Measurements from ENCODE around the gene CNOT3. TPM values are rescaled to one million over a fixed set of nuclear protein-coding genes. Genes with fewer than 3 reads are reported as not detected.

CNOT3 gene
- total RNA-seq, 2 experiments from 2014 or later, result 26.7 to 28.7 TPM

- H3K4me3 ChIP-seq (ENCODE audit: low read length), result no peak overlapping the region
- peaks cover 78% of the 10 kb centered on the region for H3K36me3 ChIP-seq (ENCODE audit: insufficient read depth, low read length)
- peaks cover 34% of the 10 kb centered on the region for H3K4me1 Mint-ChIP-seq (ENCODE audit: low read depth)
- TF ChIP-seq CTCF (IDR thresholded peaks at IDR 0.05), result no peak
- H3K36me3 Mint-ChIP-seq (ENCODE audit: low read depth), result peaks cover 69% of the 10 kb centered on the region
- peaks cover 32% of the 10 kb centered on the region for H3K4me1 ChIP-seq (ENCODE audit: insufficient read depth, low read length)
- no peaks in the 10 kb centered on the region for H3K27me3 Mint-ChIP-seq
- CTCF ChIA-PET, result no interaction called here
- ATAC-seq (ENCODE audit: poor library complexity), result no peak
- POLR2A ChIA-PET, result interaction anchor here (2.0 kb wide), 1 partner anchor 17 kb away, joined by 6 read pairs; the partner anchor contains the start of gene LENG1
- H3K27ac Mint-ChIP-seq, result no peak overlapping the region
- H3K27me3 ChIP-seq (ENCODE audit: control insufficient read depth in 1 of 2, insufficient read depth in 2 of 2, low read length in 2 of 2), result no peaks in the 10 kb centered on the region
- peak overlapping the region; percentile 62 for H3K4me3 Mint-ChIP-seq
- no peaks in the 10 kb centered on the region for H3K9me3 ChIP-seq (ENCODE audit: control insufficient read depth in 1 of 2, insufficient read depth in 1 of 2, low read length in 2 of 2)
- no peak for DNase-seq
- H3K9me3 Mint-ChIP-seq, result no peaks in the 10 kb centered on the region
- H3K27ac ChIP-seq (ENCODE audit: low read depth in 1 of 2, low read length in 2 of 2), result no peak overlapping the region
- intact Hi-C loops (cut with DNase I, micrococcal nuclease), result no loop called here
Observed at GRCh38 chr19:54142166-54142780, 4.7 kb downstream of the CNOT3 start.

GRCh38 chr19:54145541-54146158 lies 8.1 kb downstream of the CNOT3 start:
- Mint-ChIP-seq H3K4me1 (ENCODE audit: low read depth) (peaks cover 8% of the 10 kb centered on the region), H3K36me3 (ENCODE audit: low read depth) (peaks cover 87% of the 10 kb centered on the region), H3K27me3 (no peaks in the 10 kb centered on the region), H3K9me3 (no peaks in the 10 kb centered on the region), H3K27ac (no peak overlapping the region), H3K4me3 (no peak overlapping the region)
- DNase-seq (no peak), ATAC-seq (ENCODE audit: poor library complexity) (no peak)
- peaks cover 94% of the 10 kb centered on the region for H3K36me3 ChIP-seq (ENCODE audit: insufficient read depth, low read length)
- no peak overlapping the region for H3K27ac ChIP-seq (ENCODE audit: low read depth in 1 of 2, low read length in 2 of 2)
- no peak for TF ChIP-seq CTCF (IDR thresholded peaks at IDR 0.05)
- no peak overlapping the region for H3K4me3 ChIP-seq (ENCODE audit: low read length)
- intact Hi-C loops (cut with DNase I, micrococcal nuclease), result no loop called here
- no peaks in the 10 kb centered on the region for H3K9me3 ChIP-seq (ENCODE audit: control insufficient read depth in 1 of 2, insufficient read depth in 1 of 2, low read length in 2 of 2)
- peaks cover 6% of the 10 kb centered on the region for H3K4me1 ChIP-seq (ENCODE audit: insufficient read depth, low read length)
- no peaks in the 10 kb centered on the region for H3K27me3 ChIP-seq (ENCODE audit: control insufficient read depth in 1 of 2, insufficient read depth in 2 of 2, low read length in 2 of 2)
- ChIA-PET POLR2A (interaction anchor here (0.9 kb wide), 1 partner anchor 30 kb away, joined by 3 read pairs; the partner anchor contains the start of genes PRPF31 and TFPT), CTCF (no interaction called here)

GRCh38 chr19:54147676-54148075 lies 10.1 kb downstream of the CNOT3 start:
- intact Hi-C loops (cut with DNase I, micrococcal nuclease), result no loop called here
- no peaks in the 10 kb centered on the region for H3K9me3 ChIP-seq (ENCODE audit: control insufficient read depth in 1 of 2, insufficient read depth in 1 of 2, low read length in 2 of 2)
- no peak for TF ChIP-seq CTCF (IDR thresholded peaks at IDR 0.05)
- peaks cover 91% of the 10 kb centered on the region for H3K36me3 Mint-ChIP-seq (ENCODE audit: low read depth)
- no peaks in the 10 kb centered on the region for H3K27me3 ChIP-seq (ENCODE audit: control insufficient read depth in 1 of 2, insufficient read depth in 2 of 2, low read length in 2 of 2)
- H3K36me3 ChIP-seq (ENCODE audit: insufficient read depth, low read length), result peaks cover 93% of the 10 kb centered on the region
- H3K27ac ChIP-seq (ENCODE audit: low read depth in 1 of 2, low read length in 2 of 2), result no peak overlapping the region
- CTCF ChIA-PET, result no interaction called here
- H3K27ac Mint-ChIP-seq, result no peak overlapping the region
- DNase-seq (no peak), ATAC-seq (ENCODE audit: poor library complexity) (no peak)
- no peaks in the 10 kb centered on the region for H3K9me3 Mint-ChIP-seq
- no peak overlapping the region for H3K4me3 ChIP-seq (ENCODE audit: low read length)
- POLR2A ChIA-PET, result interaction anchor here (0.7 to 1.1 kb wide), 2 partner anchors 9 to 11 kb away, joined by 4 to 6 read pairs; partner anchors contain the start of gene CNOT3
- no peaks in the 10 kb centered on the region for H3K4me1 ChIP-seq (ENCODE audit: insufficient read depth, low read length)
- H3K4me3 Mint-ChIP-seq, result no peak overlapping the region
- peaks cover 4% of the 10 kb centered on the region for H3K4me1 Mint-ChIP-seq (ENCODE audit: low read depth)
- H3K27me3 Mint-ChIP-seq, result no peaks in the 10 kb centered on the region
